PC-3 (cell line): ENCODE data around the gene MYO9A. TPM values are rescaled to one million over a fixed set of nuclear protein-coding genes. Genes with fewer than 3 reads are reported as not detected.

Experiments used
- ATAC-seq: fragments of 200-7000 bp; cut with Tn5 transposase; 2 replicates; pipeline ENCODE4 v1.9.1; 2020; ENCODE audit warnings: mild to moderate bottlenecking, moderate library complexity
- BruUV-seq: library from RNA; stranded (reverse); fragments of 400-500 nt; replicated peaks from 2 replicates; lab custom pipeline; 2021; lab: Mats Ljungman, UMichigan
- CTCF ChIA-PET: fragments of 300-600 bp; sonication (Branson Sonifier 250); formaldehyde crosslinking; loops from one replicate; lab custom pipeline; 2022; ENCODE audit warnings: antibody characterized with exemption; lab: Charles Lee
- POLR2A ChIA-PET: fragments of 300-600 bp; sonication (Branson Sonifier 250); formaldehyde crosslinking; loops from one replicate; lab custom pipeline; 2022; ENCODE audit warnings: antibody characterized with exemption; ENCODE audit not compliant: unreplicated experiment; lab: Charles Lee
- DNase-seq: peaks from one replicate; pipeline ENCODE4 v3.0.0-alpha.2; 2015
- H2AFZ ChIP-seq: fragments of 300-600 bp; sonication (generic); 2 replicates; pipeline ENCODE4 v1.6.0; 2016; ENCODE audit warnings: antibody characterized with exemption, low read length
- H3F3A ChIP-seq: fragments of 300-600 bp; sonication (generic); one replicate; pipeline ENCODE4 v1.6.0; 2017; ENCODE audit warnings: antibody characterized with exemption, low read length, control low read depth, mild to moderate bottlenecking; ENCODE audit not compliant: unreplicated experiment
- H3K27ac ChIP-seq: fragments of 300-600 bp; sonication (generic); 2 replicates; pipeline ENCODE4 v1.5.1; 2016; ENCODE audit warnings: mild to moderate bottlenecking, low read length
- H3K27me3 ChIP-seq: fragments of 300-600 bp; sonication (generic); 2 replicates; pipeline ENCODE4 v1.6.1; 2016; ENCODE audit warnings: low read length, mixed read lengths
- H3K36me3 ChIP-seq: fragments of 300-600 bp; sonication (generic); 2 replicates; pipeline ENCODE4 v1.6.1; 2016; ENCODE audit warnings: low read depth, mixed run types, low read length, mixed read lengths
- H3K4me1 ChIP-seq: fragments of 300-600 bp; sonication (generic); 2 replicates; pipeline ENCODE4 v1.5.1; 2016; ENCODE audit warnings: low read length; ENCODE audit not compliant: insufficient read depth
- H3K4me2 ChIP-seq: fragments of 300-600 bp; sonication (generic); 2 replicates; pipeline ENCODE4 v1.6.0; 2016; ENCODE audit warnings: low read length
- H3K4me3 ChIP-seq: fragments of 300-600 bp; sonication (generic); 2 replicates; pipeline ENCODE4 v1.5.1; 2016; ENCODE audit warnings: mild to moderate bottlenecking, low read length, mixed read lengths
- H3K79me2 ChIP-seq: fragments of 300-600 bp; sonication (generic); 2 replicates; pipeline ENCODE4 v1.6.1; 2017; ENCODE audit warnings: low read length, mixed read lengths
- H3K9ac ChIP-seq: fragments of 300-600 bp; sonication (generic); 2 replicates; pipeline ENCODE4 v1.6.0; 2016; ENCODE audit warnings: mild to moderate bottlenecking, low read length
- H3K9me2 ChIP-seq: fragments of 300-600 bp; sonication (generic); replicated peaks from 2 replicates; pipeline ENCODE4 v1.6.1; 2016; ENCODE audit warnings: mixed run types, low read length, mixed read lengths
- H3K9me3 ChIP-seq: fragments of 300-600 bp; sonication (generic); 2 replicates; pipeline ENCODE4 v1.6.1; 2016; ENCODE audit warnings: low read length, mixed read lengths
- H4K20me1 ChIP-seq: fragments of 300-600 bp; sonication (generic); 2 replicates; pipeline ENCODE4 v1.6.1; 2016; ENCODE audit warnings: low read length, mixed read lengths
- CTCF ChIP-seq: fragments of 300-600 bp; sonication (generic); conservative IDR thresholded peaks from 2 replicates; pipeline ENCODE4 v1.5.1; 2017; ENCODE audit warnings: antibody characterized with exemption, low read depth, mild to moderate bottlenecking, low read length
- EZH2 ChIP-seq: fragments of 300-600 bp; sonication (generic); IDR thresholded peaks from one replicate; pipeline ENCODE4 v1.6.1; 2017; ENCODE audit warnings: antibody characterized with exemption, mild to moderate bottlenecking, low read length; ENCODE audit not compliant: unreplicated experiment
- EZH2phosphoT487 ChIP-seq: fragments of 300-600 bp; sonication (generic); IDR thresholded peaks from 2 replicates; pipeline ENCODE4 v1.6.1; 2018; ENCODE audit warnings: mild to moderate bottlenecking, antibody characterized with exemption, low read length, borderline replicate concordance
- intact Hi-C: fragments of 100-400 bp; cut with micrococcal nuclease; formaldehyde crosslinking; loops from 2 replicates; pipeline ENCODE4 v1.9.0; 2023
- total RNA-seq: library from RNA; depleted of rRNA; stranded (reverse); fragments of >200 nt; gene quantifications from 2 replicates; pipeline ENCODE4 v1.2.3, GENCODE V29; 2014

MYO9A gene
- total RNA-seq, 1 experiment from 2014 or later: 18.3 TPM

- no peaks in the 10 kb centered on the region for H3K9me3 ChIP-seq
- no peak overlapping the region for H3K9ac ChIP-seq
- H2AFZ ChIP-seq: no peak overlapping the region
- CTCF ChIA-PET: no interaction called here
- BruUV-seq: no TSS peak
- no peak overlapping the region for H3K4me3 ChIP-seq
- H3K4me2 ChIP-seq: no peak overlapping the region
- H3F3A ChIP-seq: no peaks in the 10 kb centered on the region
- H3K9me2 ChIP-seq: no peaks in the 10 kb centered on the region
- no peak for DNase-seq
- no peaks in the 10 kb centered on the region for H3K79me2 ChIP-seq
- POLR2A ChIA-PET: no interaction called here
- no peaks in the 10 kb centered on the region for H3K36me3 ChIP-seq
- H3K27me3 ChIP-seq: no peaks in the 10 kb centered on the region
- TF ChIP-seq EZH2 (no peak), CTCF (no peak), EZH2phosphoT487 (no peak)
- no peaks in the 10 kb centered on the region for H3K4me1 ChIP-seq
- ATAC-seq: no peak
- no peaks in the 10 kb centered on the region for H4K20me1 ChIP-seq
- intact Hi-C loops: no loop called here
- H3K27ac ChIP-seq: no peak overlapping the region
Measured at GRCh38 chr15:71813723-71814470, 304.1 kb downstream of the MYO9A start.

- Histone ChIP-seq H3K79me2 (no peaks in the 10 kb centered on the region), H3K4me2 (no peak overlapping the region), H4K20me1 (no peaks in the 10 kb centered on the region), H3K27me3 (no peaks in the 10 kb centered on the region), H3F3A (no peaks in the 10 kb centered on the region), H3K9me3 (no peaks in the 10 kb centered on the region), H3K27ac (no peak overlapping the region), H3K9me2 (no peaks in the 10 kb centered on the region), H3K9ac (no peak overlapping the region), H3K36me3 (no peaks in the 10 kb centered on the region), H3K4me3 (no peak overlapping the region), H3K4me1 (no peaks in the 10 kb centered on the region), H2AFZ (no peak overlapping the region)
- DNase-seq (no peak), ATAC-seq (no peak)
- TF ChIP-seq EZH2phosphoT487 (no peak), CTCF (no peak), EZH2 (no peak)
- ChIA-PET CTCF (no interaction called here), POLR2A (no interaction called here)
- intact Hi-C loops: no loop called here
- BruUV-seq: no TSS peak
Measured at GRCh38 chr15:71812966-71813722, 304.8 kb downstream of the MYO9A start.
